ENCODE results near the gene TMEM52.

- TF ChIP-seq, protein P1, sequence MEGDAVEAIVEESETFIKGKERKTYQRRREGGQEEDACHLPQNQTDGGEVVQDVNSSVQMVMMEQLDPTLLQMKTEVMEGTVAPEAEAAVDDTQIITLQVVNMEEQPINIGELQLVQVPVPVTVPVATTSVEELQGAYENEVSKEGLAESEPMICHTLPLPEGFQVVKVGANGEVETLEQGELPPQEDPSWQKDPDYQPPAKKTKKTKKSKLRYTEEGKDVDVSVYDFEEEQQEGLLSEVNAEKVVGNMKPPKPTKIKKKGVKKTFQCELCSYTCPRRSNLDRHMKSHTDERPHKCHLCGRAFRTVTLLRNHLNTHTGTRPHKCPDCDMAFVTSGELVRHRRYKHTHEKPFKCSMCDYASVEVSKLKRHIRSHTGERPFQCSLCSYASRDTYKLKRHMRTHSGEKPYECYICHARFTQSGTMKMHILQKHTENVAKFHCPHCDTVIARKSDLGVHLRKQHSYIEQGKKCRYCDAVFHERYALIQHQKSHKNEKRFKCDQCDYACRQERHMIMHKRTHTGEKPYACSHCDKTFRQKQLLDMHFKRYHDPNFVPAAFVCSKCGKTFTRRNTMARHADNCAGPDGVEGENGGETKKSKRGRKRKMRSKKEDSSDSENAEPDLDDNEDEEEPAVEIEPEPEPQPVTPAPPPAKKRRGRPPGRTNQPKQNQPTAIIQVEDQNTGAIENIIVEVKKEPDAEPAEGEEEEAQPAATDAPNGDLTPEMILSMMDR (IDR thresholded peaks at IDR 0.05) = no peak
- TF ChIP-seq POLR2A (IDR thresholded peaks at IDR 0.05) = no peak
- TF ChIP-seq POLR2AphosphoS5 (IDR thresholded peaks at IDR 0.05) = no peak
These were observed 29.1 kb downstream of the TMEM52 start for GRCh38 chr1:1889847-1890505.

Measured in prostate gland (tissue), 2 donors.